NCI-H82 treated with DMSO at 0.1 percent for 48 hours (cell line): ENCODE data around the gene FOXO6.

Experiments
- DNase-seq: peaks from one replicate; lab custom pipeline; 2025; ENCODE audit not compliant: unreplicated experiment; lab: John Stamatoyannopoulos, UW

Gene FOXO6

DNA sequence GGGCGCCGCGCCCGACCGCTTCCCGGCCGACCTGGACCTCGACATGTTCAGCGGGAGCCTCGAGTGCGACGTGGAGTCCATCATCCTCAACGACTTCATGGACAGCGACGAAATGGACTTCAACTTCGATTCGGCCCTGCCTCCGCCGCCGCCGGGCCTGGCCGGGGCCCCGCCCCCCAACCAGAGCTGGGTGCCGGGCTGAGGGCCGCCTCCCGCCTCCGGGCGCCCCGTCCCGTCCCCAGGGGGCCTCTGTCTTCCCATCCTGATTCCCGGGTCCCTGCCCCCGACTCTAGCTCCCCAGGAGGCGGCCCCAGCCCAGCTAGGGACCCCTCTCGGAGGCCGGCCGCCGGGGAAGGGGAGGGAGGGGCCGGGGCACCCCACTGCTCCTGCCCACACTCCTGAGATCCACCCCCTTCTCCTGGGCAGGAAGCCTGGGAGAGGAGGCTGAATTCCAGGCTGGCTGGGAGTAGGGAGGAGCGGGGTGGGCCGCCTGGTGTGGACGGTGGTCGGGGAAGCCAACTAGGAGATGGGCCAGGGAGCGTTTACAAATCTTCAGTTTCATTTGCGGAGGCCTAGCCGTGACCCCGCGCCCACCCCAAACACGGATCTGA, 21.4 kb downstream of the FOXO6 start:
- no peak for DNase-seq

DNA sequence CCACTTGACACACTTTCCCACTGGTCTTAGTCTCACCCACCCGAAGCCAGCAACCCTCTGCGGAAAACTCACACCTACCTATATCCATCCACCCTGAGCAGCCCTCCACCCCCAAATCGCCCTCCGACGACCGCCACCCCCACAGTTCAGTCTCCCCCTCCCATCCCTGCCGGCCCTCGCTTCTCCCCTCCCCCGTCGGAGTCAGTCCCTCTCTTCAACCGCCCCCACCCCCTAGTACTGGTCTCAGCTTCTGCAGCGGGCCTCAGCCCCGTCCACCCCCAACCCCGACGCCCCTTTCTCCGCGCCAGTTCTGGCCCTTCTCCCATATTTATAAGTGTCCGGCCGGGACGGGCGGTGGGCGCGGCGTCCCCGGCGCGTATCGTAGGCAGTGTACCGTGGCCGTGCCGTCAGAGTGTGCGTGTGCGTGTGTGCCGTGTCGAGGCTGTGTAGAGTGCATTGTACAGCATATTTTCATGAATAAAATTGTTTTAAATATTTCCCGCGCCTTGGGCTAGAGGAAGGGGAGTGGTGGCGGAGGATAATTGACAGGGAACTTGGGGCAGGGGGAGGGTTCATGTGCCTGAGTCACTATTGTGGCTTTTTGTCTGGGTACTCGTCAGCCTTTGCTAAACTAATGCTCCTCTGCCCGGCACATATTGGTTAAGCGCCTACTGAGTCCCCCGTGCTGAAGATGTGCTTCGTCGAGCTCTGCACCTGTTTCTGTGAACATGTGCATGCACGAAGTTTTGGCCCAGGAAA, 22.0 kb downstream of the FOXO6 start:
- no peak for DNase-seq

DNA sequence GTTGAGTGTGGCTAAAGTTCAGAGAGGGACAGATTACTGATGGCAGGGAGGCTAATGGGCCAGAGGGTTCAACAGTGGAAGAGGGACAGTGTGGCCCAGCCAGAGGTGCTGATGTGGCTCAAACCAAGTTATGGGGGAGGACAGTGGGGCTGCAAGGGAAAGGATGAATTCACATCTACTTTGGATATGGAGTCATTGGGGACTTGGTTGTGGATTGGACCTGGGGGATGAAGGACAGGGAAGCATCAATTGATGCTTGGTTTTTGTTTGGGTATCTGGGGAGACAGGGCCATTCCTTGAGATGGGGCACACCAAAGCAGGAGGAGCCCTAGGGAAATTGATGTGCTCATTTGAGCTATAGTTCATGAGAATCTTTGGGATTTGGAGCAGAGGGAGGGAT, 23.3 kb downstream of the FOXO6 start:
- no peak for DNase-seq

DNA sequence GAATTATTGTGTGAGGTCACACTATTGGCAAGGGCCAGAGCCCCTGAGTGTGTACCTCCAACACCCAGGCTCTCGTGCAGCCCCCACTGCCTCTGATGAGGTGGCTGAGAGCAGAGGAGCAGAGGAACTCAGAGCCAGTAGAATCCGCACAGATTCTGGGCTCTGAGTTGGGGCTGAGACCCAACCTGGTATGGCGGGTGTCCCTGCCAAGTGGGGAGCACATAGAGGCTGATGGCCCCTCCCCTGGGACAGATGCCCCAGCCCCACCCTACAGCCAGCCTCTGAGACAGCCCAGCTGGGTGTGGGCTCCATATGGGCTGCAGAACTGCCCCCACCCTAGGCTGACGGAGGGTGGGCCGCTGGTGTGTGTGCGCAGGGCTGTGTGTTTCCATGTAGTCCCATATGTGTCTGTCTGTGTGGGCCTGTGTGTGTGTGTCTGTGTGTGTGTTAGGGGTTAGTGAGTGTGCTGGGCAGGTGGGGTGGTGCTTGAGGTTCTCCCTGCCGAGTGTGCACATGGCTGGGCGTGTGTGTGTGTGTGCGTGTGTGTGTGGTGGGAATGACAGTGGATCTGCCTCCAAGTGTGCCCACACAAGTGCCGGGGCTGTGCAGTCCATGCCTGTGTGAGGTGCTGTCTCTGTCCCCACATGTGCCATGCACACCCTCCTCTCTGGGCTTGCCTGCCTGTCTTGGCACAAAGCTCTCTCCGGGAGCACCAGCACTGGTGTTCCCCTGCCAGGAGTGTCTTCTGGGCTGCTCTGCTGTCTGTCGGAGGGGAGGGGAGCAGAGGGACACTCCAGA, 24.4 kb downstream of the FOXO6 start:
- DNase-seq: no peak

GRCh38 chr1:41386196-41386663, 25.0 kb downstream of the FOXO6 start:
- DNase-seq: no peak

GRCh38 chr1:41387667-41388091, 26.4 kb downstream of the FOXO6 start:
- peak; percentile 65 for DNase-seq

DNA sequence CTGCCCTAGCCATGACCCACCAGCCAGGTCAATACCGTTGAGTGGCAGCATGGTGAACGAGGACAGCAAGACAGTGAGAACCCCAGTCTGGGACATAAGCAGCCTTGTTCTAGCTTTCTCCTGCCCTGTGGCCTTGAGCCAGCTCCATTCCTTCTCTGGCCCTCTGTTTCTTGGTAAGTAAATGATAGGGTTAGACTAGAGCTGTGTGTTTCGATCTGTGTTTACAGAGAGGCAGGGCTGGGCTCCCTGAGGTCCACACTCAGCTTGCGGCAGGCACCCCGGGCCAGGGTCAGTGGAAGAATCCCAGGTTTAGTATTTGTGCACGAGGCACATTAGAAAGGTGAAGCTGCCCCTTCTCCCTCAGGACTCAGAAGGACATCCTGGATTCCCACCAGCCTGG, 27.3 kb downstream of the FOXO6 start:
- no peak for DNase-seq

DNA sequence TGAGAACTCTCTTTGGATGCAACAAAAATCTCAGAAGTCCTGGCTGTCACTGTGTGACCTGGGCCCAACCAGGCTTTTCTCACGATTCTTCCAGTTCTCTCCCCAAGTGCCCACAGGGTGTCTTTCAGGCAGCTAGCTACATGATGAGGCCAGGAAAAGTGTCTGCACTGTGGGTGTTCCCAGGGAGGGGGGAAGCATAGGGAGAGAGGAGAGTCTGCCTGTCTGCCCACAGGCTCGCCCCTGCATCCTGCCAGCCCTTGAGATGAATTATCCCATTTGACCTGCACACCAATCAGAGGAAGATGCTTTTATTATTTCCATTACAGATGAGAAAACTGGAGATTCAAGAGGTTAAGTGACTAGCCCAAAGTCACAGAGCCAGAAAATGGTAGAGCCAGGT, 27.8 kb downstream of the FOXO6 start:
- DNase-seq: no peak

- no peak for DNase-seq
Observed at GRCh38 chr1:41390166-41390565, 28.9 kb downstream of the FOXO6 start.

DNA sequence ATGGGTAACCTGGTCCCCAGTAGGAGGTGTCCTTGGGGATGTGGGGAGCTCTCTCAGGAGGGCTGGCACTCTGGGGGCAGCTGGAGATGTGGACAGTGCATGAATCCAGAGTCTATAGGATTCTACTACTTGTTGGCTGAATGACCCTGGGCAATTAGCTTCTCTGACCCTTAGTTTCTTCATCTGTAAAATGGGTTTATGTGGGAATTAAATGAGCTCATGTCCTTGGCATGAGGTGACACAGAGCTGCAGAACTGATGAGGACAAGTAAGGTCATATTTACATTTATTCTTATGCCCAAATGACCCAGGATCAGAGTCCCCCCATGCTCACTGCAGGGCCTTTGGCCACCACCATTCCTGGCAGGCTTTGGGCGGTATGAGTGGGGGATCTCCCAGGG, 29.3 kb downstream of the FOXO6 start:
- DNase-seq: no peak

DNA sequence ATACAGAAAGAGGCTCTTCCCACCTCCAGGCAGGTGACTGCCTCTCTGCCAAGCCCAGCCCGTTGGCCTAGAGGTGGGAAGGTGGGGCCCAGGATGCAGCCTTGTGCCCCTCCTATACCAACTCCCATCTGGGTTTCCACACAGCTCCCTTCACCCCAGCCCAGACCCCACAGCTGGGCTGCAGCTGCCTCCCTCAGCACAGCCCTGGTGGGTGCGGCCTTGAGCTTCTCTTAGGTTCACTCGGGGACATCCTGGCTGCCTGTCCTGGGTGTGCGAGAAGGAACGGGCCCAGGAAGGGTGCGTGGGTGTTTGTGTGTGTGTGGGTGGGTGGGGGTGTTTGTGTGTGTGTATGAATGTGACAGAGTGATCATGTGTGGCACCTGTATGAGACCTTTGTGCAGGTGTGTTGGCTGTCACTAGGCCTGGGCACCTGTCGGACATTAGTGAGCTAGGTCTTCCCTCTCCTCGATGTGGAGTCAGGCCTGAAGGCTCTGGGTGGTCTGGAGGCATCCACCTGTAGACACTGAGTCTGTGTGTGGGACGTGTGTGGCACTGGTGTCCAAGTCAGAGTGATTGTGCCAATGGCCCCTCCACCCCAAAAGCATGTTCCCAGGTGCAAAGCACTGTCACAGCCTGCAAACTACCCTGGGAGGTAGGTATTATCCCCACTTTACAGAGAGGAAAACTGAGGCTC, 30.7 kb downstream of the FOXO6 start:
- DNase-seq: no peak

DNA sequence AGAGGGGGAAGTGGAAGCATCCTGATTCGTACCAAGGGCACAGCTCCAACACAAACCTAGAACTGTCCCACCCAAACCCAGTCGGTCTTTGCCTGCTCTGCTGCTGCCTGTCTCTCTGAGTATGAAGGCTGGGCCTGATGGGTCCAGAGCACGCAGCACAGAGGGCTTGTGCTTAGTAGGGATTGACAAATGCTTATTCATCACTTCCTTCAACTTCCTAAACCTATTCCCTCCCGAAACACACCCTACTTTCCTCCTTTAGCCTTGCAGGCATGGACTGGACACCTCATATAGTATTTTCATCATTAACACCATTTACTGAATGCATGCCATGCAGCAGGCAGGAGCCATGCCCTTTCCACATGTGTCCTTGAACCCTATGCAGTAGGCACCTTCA, 31.3 kb downstream of the FOXO6 start:
- DNase-seq: no peak

DNA sequence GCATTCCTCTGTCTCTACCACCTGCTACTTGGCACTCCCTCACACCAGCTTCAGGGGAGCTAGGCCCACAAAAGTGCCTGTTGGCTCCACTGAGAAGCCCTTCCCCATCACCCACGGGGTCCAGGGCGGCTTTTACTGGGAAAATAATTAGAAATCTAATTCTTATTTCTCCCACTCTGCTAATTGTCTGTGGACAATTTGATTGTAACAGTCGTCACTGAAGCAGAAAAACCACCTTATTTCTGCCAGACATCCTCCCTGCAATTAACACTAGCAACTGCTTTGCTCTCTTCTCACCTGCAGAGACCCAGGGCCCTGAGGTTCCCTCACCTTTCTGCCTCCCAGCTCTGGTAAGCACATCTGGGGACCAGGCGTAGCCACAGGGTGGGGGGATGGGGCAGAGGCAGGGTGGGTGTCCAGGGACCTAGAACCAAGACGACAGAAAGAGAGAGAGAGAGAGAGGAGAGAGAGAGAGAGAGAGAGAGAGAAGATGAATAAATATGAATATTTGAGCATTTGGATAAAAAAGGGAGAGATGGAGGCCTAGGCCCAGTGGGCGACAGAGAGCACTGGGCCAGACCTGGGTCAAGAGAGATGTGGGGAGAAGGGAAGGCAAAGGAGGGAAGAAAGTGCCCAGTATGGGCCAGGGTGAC, 32.6 kb downstream of the FOXO6 start:
- DNase-seq: no peak

GRCh38 chr1:41394369-41394744, 33.1 kb downstream of the FOXO6 start:
- DNase-seq: no peak

GRCh38 chr1:41394959-41395956, 34.0 kb downstream of the FOXO6 start:
- DNase-seq: peak; percentile 46

GRCh38 chr1:41396084-41396483, 34.9 kb downstream of the FOXO6 start:
- no peak for DNase-seq

- no peak for DNase-seq
Observed at GRCh38 chr1:41397020-41397419, 35.8 kb downstream of the FOXO6 start.

GRCh38 chr1:41397753-41398330, 36.6 kb downstream of the FOXO6 start:
- no peak for DNase-seq

DNA sequence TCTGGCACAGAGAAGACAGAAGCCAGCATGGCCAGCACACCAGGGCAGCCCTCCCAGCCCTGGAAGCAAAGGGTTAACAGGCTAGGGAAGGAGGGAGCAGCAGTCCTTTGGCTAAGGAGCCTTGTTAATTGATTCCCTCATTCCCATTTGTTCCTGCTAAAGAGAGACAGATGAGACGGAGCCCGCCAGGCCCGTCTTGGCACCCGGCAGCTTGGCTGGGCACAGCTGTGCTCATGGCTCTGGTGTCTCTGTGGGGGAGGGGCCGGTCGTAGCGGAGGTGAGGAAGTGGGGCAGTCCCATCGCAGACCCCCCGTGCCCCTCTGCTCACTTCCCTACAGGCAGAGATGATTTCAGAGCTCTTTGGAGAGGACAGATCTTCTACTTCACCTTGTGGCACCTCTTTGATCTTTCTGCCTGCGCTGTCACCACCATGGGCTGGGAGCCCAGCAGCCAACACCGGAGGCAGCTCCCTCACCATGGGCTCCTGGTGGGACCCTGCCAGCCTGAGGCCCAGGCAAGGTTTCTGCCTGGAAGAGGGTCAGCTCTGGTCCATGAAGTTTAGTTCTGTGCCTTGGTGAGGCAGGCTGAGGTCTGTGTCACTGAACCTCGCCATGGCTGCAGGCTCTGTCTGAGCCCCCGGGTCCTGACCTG, 38.0 kb downstream of the FOXO6 start:
- no peak for DNase-seq
